ENCODE data around the gene INPP5J.
A peak's percentile ranks its signal among the peaks of the same experiment; 100 is the strongest.
"Not testable (repeated sequence)": the region's sequence is repeated elsewhere in the genome, so short reads cannot be mapped to it uniquely, and the experiment has no call there.

The INPP5J gene

GRCh38 chr22:31087744-31088215 is 35.0 kb upstream of the INPP5J start:
- no peak for DNase-seq

DNA sequence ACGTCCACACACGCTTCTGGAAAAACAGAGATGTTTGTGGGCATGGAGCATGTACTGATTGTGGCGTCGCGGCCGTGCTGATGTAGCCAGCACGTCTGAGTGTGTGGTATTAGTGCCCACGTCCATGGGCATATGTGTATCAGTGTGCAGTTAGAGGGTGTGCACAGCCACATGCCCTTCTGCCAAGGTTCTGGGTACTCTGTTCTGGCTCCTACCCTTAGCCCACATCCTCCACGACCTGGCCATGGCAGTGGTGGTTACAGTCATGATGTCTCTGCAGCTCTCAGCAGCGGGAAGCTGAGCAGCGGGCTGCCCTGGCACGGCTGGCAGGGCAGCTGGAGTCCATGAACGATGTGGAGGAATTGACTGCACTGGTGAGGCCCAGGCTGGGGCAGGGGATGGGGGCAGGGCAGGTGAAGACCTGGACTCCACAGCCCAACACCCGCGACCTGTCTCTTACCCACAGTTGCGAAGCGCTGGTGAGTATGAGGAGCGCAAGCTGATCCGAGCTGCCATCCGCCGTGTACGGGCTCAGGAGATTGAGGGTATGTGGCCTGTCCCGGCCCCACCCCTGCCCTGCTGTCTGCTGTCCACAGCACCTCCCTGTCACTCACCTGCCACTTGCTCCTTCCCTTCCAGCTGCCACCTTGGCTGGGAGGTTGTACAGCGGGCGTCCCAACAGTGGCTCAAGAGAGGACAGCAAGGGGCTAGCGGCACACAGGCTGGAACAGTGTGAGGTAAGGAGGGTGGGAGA is 34.4 kb upstream of the INPP5J start:
- DNase-seq: no peak

GRCh38 chr22:31089160-31090100 is 33.3 kb upstream of the INPP5J start:
- DNase-seq: peak; percentile 58

GRCh38 chr22:31090217-31091085 is 32.3 kb upstream of the INPP5J start:
- no peak for DNase-seq

- no peak for DNase-seq
Observed at GRCh38 chr22:31091106-31091975, 31.4 kb upstream of the INPP5J start.

- no peak for DNase-seq
Observed at GRCh38 chr22:31092161-31092560, 30.6 kb upstream of the INPP5J start.

- DNase-seq: no peak
Observed at GRCh38 chr22:31093086-31093850, 29.5 kb upstream of the INPP5J start.

GRCh38 chr22:31094021-31094551 is 28.7 kb upstream of the INPP5J start:
- DNase-seq: no peak

GRCh38 chr22:31094741-31095140 is 28.0 kb upstream of the INPP5J start:
- DNase-seq: no peak

GRCh38 chr22:31095637-31096249 is 27.0 kb upstream of the INPP5J start:
- no peak for DNase-seq

- no peak for DNase-seq
Observed at GRCh38 chr22:31096657-31097279, 26.0 kb upstream of the INPP5J start.

DNA sequence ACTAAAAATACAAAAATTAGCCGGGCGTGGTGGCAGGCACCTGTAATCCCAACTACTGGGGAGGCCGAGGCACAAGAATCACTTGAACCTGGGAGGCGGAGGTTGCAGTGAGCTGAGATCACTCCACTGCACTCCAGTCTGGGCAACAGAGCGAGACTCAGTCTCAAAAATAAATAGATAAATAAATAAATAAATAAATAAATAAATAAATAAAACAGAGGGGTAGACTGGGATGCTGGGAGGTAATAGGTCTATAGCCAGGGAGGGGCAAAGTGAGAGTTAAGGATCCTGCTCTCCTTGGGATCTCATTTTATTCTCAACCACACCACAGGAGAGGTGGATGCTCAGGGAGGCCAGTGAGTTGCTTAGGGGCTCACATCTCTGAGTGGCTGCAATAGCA is 25.2 kb upstream of the INPP5J start:
- not testable (repeated sequence) for DNase-seq

GRCh38 chr22:31097941-31098631 is 24.7 kb upstream of the INPP5J start:
- no peak for DNase-seq

DNA sequence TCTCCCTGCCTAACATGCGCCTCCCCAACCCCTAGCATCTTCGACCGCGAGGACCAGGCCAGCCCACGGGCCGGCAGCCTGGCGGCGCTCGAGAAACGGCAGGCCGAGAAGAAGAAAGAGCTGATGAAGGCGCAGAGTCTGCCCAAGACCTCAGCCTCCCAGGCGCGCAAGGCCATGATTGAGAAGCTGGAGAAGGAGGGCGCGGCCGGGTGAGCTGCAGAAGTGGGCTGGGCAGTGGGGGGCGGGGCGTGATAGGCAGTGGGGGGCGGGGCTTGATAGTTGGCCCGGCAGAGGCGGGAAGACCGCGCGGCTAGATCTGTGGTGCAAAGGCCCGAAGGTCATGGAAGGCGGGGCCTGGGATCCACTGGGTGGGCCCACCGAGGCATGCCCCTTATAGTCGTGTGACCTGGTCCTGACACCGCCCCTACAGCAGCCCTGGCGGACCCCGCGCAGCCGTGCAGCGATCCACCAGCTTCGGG is 24.1 kb upstream of the INPP5J start:
- no peak for DNase-seq

DNA sequence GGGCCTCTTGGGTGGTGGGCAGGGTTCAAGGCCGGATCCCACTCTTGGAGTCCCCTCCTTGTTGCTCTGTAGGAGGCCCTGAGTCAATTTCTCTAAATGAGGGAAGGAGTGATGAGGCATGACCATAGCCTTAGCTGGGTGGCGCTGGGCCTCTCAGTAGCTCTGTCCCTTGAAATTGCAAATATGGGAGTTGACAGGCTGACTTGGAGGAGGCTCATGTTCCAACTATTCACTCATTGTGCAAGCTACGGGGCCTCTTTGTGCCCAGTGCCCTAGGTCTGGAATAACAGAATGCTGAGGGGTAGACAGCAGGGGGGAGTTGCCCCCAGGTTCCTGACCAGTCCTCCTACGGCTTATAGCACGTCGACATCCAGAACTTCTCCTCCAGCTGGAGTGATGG is 23.4 kb upstream of the INPP5J start:
- DNase-seq: no peak

GRCh38 chr22:31099841-31100761 is 22.7 kb upstream of the INPP5J start:
- no peak for DNase-seq

- DNase-seq: no peak
Observed at GRCh38 chr22:31100762-31101525, 21.8 kb upstream of the INPP5J start.
